Activated CD4-positive, alpha-beta memory T cell treated with anti-CD3 and anti-CD28 coated beads for 36 hours (primary cell): Measurements from ENCODE around the gene STIL. TPM values are rescaled to one million over a fixed set of nuclear protein-coding genes. Genes with fewer than 3 reads are reported as not detected.
A peak's percentile ranks its signal among the peaks of the same experiment; 100 is the strongest.

ENCODE experiments used
- CTCF ChIA-PET: fragments of 350-600 bp; sonication (Branson Sonifier 250); formaldehyde crosslinking; loops from one replicate; lab custom pipeline; 2021; ENCODE audit warnings: antibody characterized with exemption, inconsistent platforms; lab: Charles Lee
- POLR2A ChIA-PET: fragments of 350-600 bp; sonication (Branson Sonifier 250); formaldehyde crosslinking; loops from one replicate; lab custom pipeline; 2021; ENCODE audit warnings: antibody characterized with exemption; lab: Charles Lee
- DNase-seq: peaks from one replicate; pipeline ENCODE4 v3.0.0-alpha.2; 2020
- H3K27ac Mint-ChIP-seq: one replicate; pipeline ENCODE4 v1.8.0; 2021; ENCODE audit warnings: mixed read lengths
- H3K27me3 Mint-ChIP-seq: one replicate; pipeline ENCODE4 v1.8.0; 2021; ENCODE audit warnings: mixed read lengths
- H3K36me3 Mint-ChIP-seq: one replicate; pipeline ENCODE4 v1.8.0; 2021; ENCODE audit warnings: mixed read lengths
- H3K4me1 Mint-ChIP-seq: one replicate; pipeline ENCODE4 v1.8.0; 2021; ENCODE audit warnings: low read depth, mixed read lengths
- H3K4me3 Mint-ChIP-seq: one replicate; pipeline ENCODE4 v1.8.0; 2021; ENCODE audit warnings: mild to moderate bottlenecking, mixed read lengths
- H3K9me3 Mint-ChIP-seq: one replicate; pipeline ENCODE4 v1.8.0; 2021; ENCODE audit warnings: mixed read lengths
- intact Hi-C: fragments of 100-400 bp; cut with micrococcal nuclease; formaldehyde crosslinking; loops from one replicate; pipeline ENCODE4 v1.15.1; 2023
- total RNA-seq, 2 experiments: library from RNA; stranded (reverse); gene quantifications; one replicate each; pipeline ENCODE4 v1.2.3, GENCODE V29; 2021

The STIL gene
- total RNA-seq, 2 experiments from 2014 or later: 31.3 to 33.6 TPM

DNA sequence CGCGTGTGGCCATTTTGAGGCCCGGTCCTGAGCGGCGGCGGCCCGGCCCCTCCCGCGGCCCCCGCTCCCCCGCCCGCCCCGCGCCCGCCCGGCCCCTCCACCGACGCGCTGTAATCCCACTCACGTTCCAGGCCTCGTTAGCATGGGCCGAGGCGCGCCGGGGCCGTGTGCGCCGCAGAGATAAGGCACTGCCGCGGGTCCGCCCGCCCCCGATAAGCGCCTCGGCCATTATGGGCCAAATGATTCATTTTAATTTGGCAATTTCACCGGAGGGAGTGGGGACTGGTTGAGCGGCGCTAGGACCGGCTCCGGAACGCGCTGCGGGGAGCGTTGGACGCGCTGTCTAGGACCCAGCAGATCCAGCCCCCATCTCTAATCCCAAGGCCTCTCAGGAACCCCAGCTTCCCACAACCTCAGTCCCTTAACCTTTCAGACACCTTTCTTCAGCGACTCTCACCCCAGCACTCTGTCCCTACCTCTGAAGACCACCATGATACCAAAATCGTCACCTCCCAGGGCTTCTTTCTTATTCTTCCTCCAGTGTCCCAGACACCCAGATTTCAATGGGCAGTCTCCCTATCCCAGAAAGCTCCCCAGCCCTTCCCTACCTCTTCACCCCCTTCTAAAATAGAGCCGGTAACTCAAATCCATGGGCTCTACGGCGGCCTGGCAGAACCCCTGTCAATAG is 81.6 kb downstream of the STIL start, which contains the start of gene TAL1:
TSS of gene TAL1 (minus strand) at position 39 of the 688 bp plus-strand sequence. CDS start 6,337 bp downstream, outside the sequence.
- ChIA-PET POLR2A (no interaction called here), CTCF (interaction anchor here (0.8 to 1.6 kb wide), 3 partner anchors 53 to 494 kb away, joined by 3 to 9 read pairs (median 4); no protein-coding TSS in a partner anchor)
- intact Hi-C loops: loop anchor here (5.0 kb wide), 1 partner anchor 205 kb away; the partner anchor contains the start of gene FOXD2
- no peak for DNase-seq
- Mint-ChIP-seq H3K4me1 (peaks cover 25% of the 10 kb centered on the region), H3K9me3 (no peaks in the 10 kb centered on the region), H3K36me3 (peaks cover 2% of the 10 kb centered on the region), H3K4me3 (peak within 1 kb of the TSS; percentile 50), H3K27ac (no peak within 1 kb of the TSS), H3K27me3 (peaks cover 70% of the 10 kb centered on the region)

DNA sequence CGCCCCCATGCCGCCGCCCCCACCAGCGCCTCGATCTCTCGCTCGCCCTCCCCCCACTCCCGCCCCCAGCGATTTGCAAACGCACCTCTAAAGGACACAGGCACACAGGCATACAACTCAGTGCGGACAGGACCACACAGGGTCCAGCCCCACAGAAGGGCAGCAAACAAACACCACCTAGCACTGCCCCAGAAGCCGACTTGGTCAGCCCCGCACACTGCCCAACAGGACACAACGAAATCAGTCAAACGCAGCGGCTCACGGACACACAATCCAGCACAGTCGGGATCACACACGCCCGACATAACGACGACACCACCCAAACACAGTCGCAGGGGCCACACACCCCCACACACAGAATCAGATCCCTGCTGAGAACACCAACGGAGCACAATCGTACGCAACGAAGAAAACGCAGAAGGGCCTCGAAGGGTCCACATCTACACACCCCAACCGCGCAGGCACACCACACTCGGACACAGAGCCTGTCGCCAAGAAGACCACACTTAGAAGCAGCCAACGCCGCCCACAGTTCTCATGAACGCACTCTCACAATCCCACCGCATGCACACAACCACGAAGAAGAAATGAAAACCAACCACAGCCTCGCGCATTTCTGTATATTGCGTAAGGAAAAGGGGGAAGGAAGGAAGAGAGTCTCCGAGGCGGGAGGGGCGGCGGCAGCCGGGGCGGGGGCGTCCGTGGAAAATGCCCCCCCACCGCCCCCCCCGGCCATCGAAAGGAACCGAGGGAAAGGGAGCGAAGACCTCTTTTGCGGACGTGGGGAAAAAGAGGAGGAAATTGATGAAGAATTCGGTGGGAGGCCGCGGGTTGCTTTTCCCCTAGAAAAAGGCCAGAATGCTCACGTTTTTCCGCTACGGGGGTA is 82.4 kb downstream of the STIL start:
- POLR2A ChIA-PET: no interaction called here
- no peaks in the 10 kb centered on the region for H3K9me3 Mint-ChIP-seq
- peak; percentile 45 for DNase-seq
- no peak overlapping the region for H3K27ac Mint-ChIP-seq
- H3K4me1 Mint-ChIP-seq: peaks cover 25% of the 10 kb centered on the region
- CTCF ChIA-PET: no interaction called here
- H3K36me3 Mint-ChIP-seq: peaks cover 2% of the 10 kb centered on the region
- H3K27me3 Mint-ChIP-seq: peaks cover 76% of the 10 kb centered on the region
- H3K4me3 Mint-ChIP-seq: peak overlapping the region; percentile 50
- intact Hi-C loops: loop anchor here (5.0 kb wide), 1 partner anchor 206 kb away; the partner anchor contains the start of gene FOXD2

DNA sequence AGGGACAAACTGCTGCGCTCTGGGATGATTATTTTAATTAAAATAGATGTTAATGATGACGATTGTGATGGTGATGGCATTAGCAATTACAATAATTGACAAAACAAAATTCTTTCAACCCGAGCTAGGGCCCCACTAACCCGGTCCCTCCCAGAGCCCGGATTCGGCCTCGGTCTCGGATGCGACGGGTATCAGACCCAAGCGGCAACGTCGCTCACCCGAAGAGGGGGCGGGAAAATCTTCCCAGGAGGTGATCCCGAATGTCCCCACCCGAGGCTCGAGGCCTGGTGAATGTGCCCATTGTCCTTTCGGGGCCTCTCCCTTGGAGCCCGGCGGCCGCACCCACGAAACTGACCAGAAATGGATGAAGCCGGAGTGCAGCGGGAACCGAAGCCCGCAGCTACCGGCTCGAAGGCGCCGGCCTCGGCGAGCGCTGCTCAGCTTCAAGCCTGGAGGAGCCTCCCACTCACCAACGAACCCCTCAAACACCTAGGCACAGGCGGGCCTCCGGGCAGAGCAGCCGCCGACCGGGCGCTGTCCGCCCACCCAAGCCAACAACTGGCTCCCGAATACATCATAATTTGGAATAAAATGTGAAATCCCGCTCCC is 83.2 kb downstream of the STIL start:
- peak; percentile 24 for DNase-seq
- H3K27ac Mint-ChIP-seq: no peak overlapping the region
- H3K36me3 Mint-ChIP-seq: peaks cover 2% of the 10 kb centered on the region
- H3K9me3 Mint-ChIP-seq: no peaks in the 10 kb centered on the region
- no peak overlapping the region for H3K4me3 Mint-ChIP-seq
- POLR2A ChIA-PET: no interaction called here
- peaks cover 25% of the 10 kb centered on the region for H3K4me1 Mint-ChIP-seq
- intact Hi-C loops: loop anchor here (5.0 kb wide), 1 partner anchor 207 kb away; the partner anchor contains the start of gene FOXD2
- H3K27me3 Mint-ChIP-seq: peaks cover 78% of the 10 kb centered on the region
- CTCF ChIA-PET: interaction anchor here (1.1 kb wide), 1 partner anchor 207 kb away, joined by 3 read pairs; the partner anchor contains the start of gene FOXD2

DNA sequence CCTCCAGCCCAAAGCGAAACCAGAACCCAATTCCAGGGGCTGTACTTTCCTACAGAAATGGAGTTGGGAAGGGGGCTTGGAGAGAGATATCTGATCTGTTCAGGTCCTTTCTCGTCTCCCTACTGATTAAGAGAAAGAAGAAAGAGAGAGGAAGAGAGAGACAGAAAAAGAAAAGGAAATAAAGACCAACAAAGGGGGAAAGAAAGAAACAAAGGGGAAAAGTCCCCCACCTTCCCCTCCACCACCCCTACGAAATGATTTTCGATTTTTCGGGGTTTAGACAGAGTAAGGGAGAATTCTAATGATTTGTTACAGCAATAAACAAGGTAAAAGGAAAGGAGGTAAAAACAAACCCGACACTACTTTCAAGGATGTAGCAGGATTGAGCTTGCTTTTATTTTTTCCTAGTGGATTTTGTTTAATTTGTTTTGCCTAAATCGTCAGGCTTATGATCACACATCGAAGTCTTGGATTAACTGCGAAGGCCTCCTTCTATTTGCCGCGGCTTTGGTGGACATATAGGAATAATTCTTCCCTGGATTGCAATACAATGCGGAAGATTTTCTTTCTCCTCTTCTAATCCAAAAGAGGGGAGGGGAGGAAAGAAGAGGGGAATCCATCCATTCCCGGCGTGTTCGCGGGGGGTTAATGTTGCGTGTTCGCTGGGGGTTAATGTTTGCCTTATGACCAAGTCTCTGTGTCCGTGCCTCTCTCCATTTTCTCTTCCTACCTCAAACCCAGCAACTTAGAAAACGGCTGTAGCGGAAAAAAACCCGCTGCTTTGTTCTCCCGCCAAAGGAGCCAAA is 83.9 kb downstream of the STIL start:
- DNase-seq: no peak
- Mint-ChIP-seq H3K27me3 (peaks cover 77% of the 10 kb centered on the region), H3K4me1 (peaks cover 25% of the 10 kb centered on the region), H3K36me3 (peaks cover 2% of the 10 kb centered on the region), H3K9me3 (no peaks in the 10 kb centered on the region), H3K4me3 (no peak overlapping the region), H3K27ac (no peak overlapping the region)
- ChIA-PET CTCF (interaction anchor here (1.0 to 1.4 kb wide), 5 partner anchors 37 to 480 kb away, joined by 3 to 6 read pairs (median 3); partner anchors contain the start of gene FOXD2), POLR2A (interaction anchor here (0.6 kb wide), 1 partner anchor 205 kb away, joined by 3 read pairs; no protein-coding TSS in a partner anchor)
- intact Hi-C loops: loop anchor here (5.0 kb wide), 1 partner anchor 207 kb away; the partner anchor contains the start of gene FOXD2

DNA sequence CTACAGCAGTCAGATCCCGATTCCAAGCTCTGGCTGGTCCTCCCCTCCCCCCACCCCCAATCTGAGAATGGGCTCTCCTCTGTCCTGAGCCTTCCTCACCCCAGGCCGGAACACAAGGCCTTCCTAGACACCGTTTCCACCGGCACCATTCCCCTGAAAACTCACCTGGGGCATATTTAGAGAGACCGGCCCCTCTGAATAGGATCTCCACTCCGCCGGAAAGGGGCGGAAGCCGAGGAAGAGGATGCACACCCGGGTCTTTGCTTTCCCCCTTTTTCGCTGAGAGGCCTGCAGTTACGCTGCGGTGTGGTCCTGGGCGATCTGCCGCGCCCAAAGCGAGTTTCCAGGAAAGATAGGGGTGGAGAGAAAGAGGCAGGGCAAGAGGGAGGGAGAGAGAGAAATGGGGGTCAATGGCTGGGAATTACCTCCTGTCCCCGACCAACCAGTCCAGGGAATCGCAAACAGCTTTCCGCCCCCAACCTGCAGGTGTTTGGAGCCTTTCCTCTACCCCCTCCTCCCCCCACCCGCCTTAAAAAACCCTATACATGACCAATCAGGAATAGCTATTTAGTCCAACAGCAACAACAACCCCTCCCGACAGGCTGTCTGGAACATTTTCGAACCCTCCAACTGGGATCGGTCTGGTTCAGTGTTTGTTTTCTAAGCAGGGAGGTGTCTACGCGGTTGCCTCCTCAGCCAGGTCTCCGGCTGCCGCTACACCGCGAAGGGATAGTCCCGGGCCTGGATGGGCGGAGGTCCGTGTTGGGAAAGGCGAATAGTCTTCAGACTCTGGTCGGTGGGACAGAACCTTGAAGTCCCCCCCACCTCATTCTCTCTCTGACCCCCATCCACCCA is 84.7 kb downstream of the STIL start:
- no peaks in the 10 kb centered on the region for H3K9me3 Mint-ChIP-seq
- peaks cover 76% of the 10 kb centered on the region for H3K27me3 Mint-ChIP-seq
- no peak overlapping the region for H3K4me3 Mint-ChIP-seq
- POLR2A ChIA-PET: interaction anchor here (0.6 kb wide), 1 partner anchor 206 kb away, joined by 3 read pairs; no protein-coding TSS in a partner anchor
- H3K36me3 Mint-ChIP-seq: peaks cover 2% of the 10 kb centered on the region
- intact Hi-C loops: no loop called here
- CTCF ChIA-PET: interaction anchor here (0.6 to 1.4 kb wide), 7 partner anchors 36 to 481 kb away, joined by 3 to 6 read pairs (median 3); partner anchors contain the start of gene FOXD2
- no peak overlapping the region for H3K27ac Mint-ChIP-seq
- DNase-seq: no peak
- H3K4me1 Mint-ChIP-seq: peaks cover 25% of the 10 kb centered on the region

DNA sequence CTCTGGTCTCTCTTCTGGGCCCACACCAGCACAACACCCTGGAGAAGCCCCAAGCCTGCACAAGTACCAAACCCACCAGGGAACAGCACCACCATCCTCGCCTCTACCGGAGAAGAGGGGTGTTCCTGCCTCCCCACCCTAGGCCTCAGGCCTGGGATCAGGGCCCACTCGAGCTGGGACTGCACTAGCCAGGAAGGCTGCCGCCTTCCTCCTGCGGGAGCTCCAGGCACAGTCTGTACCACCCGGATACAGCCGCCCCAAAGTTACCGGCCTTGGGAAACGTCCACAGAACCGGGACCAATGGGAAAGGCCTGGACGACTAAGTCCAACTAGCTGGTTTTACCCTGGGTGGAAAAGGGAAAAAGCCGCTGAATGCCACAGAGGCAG is 85.3 kb downstream of the STIL start:
- intact Hi-C loops: no loop called here
- Mint-ChIP-seq H3K4me1 (peaks cover 25% of the 10 kb centered on the region), H3K9me3 (no peaks in the 10 kb centered on the region), H3K27ac (no peak overlapping the region), H3K27me3 (peaks cover 70% of the 10 kb centered on the region), H3K36me3 (peaks cover 2% of the 10 kb centered on the region), H3K4me3 (no peak overlapping the region)
- ChIA-PET POLR2A (no interaction called here), CTCF (interaction anchor here (0.6 to 1.4 kb wide), 4 partner anchors 48 to 481 kb away, joined by 3 read pairs; no protein-coding TSS in a partner anchor)
- no peak for DNase-seq

DNA sequence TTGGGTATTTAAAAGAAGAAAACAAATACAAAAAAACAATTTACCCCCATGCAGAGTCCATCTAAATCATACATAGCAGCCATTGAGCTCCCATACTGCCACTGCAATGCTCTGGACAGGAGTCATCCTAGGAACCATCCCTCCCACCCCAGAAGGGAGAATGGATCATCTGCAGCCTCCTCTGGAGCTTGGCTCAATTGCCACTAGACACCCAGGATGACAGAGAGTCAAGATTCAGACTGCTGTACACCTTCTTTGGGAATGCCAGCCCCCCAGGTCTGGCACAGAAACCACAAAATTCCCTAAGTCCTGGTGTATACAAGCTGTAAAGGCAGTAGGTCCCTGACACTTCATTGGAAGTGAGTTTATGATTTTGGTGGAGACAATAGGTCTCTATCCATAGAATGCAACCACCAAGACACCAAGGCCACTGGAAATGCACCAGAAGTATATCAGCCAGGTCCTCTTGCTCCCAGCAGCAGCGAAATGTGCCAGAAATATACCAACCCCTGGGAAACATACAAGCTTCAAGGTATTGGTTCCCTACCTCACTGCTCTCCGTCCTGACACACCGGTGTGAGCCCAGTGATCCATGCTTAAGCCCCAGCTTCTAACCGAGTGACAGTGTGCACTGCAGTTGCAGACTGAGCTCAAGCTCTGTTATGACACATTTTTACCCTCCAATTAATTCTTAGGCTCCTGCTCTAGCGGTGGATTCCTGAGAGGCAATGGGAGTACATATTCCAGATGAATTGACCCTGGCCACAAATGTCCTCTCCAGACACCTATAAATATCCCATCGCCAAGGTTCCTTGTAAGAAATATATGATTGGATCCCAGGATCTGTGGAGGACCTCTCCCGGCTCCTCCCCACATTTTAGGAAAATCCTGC is 86.4 kb downstream of the STIL start:
- no peak overlapping the region for H3K27ac Mint-ChIP-seq
- H3K27me3 Mint-ChIP-seq: peaks cover 59% of the 10 kb centered on the region
- ChIA-PET CTCF (interaction anchor here (1.3 kb wide), 1 partner anchor 49 kb away, joined by 6 read pairs; no protein-coding TSS in a partner anchor), POLR2A (no interaction called here)
- DNase-seq: no peak
- intact Hi-C loops: no loop called here
- peaks cover 25% of the 10 kb centered on the region for H3K4me1 Mint-ChIP-seq
- peaks cover 2% of the 10 kb centered on the region for H3K36me3 Mint-ChIP-seq
- no peaks in the 10 kb centered on the region for H3K9me3 Mint-ChIP-seq
- no peak overlapping the region for H3K4me3 Mint-ChIP-seq

DNA sequence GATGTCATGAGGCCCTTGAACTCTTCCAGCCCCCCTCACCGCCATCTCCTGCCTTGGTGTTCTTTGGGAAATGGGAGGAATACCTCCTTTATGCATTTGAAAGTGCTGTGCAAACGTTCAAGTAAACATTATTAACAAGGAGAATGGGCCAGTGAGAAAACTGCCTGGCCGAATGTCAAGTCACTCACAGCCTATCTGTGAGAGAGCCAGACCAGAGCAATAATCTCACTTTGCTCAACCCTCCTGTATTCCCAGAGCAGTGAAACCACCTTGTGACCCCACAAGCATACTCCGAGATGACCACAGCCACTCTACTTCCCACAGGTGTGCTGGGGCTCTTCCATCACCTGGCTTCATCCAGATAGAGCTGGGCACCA is 87.1 kb downstream of the STIL start:
- no peak overlapping the region for H3K4me3 Mint-ChIP-seq
- intact Hi-C loops: no loop called here
- no peak for DNase-seq
- peaks cover 2% of the 10 kb centered on the region for H3K36me3 Mint-ChIP-seq
- ChIA-PET CTCF (interaction anchor here (1.3 kb wide), 1 partner anchor 48 kb away, joined by 6 read pairs; no protein-coding TSS in a partner anchor), POLR2A (no interaction called here)
- no peaks in the 10 kb centered on the region for H3K9me3 Mint-ChIP-seq
- H3K27me3 Mint-ChIP-seq: peaks cover 55% of the 10 kb centered on the region
- H3K4me1 Mint-ChIP-seq: peaks cover 21% of the 10 kb centered on the region
- H3K27ac Mint-ChIP-seq: no peak overlapping the region

DNA sequence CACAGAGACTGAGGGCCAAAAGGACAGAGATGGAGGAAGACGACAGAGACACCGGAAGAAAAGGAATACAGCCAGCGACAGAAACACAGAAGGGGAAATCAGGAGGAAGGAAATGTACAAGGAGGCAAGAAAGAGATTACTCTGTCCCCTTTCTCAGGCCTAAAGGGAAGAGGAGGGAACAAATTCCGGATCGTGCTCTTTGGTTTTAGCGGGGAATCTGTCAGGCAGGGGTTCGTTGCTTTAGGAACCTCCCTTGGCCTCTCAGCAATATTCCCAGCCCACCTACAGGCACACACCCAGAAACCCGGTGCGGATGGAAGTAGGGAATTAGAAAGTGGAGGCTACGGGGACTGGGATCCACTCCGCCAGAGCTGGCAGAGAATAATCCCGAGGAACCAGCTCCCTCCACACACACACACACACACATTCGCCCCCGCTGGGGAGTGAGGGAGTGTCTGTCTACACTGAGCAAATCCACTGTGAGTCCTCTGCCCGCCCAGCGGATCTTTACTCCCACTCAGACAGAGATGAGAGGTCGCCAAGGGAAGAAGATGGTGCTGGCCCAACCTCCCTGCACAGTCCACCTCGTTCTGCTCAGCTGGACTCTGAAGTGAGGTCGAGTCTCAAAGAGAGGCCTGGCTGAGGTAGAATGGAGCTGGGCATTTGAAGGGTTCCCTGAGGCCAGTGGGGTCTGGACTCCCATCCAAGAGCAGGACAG is 87.7 kb downstream of the STIL start:
- intact Hi-C loops: no loop called here
- CTCF ChIA-PET: interaction anchor here (1.3 to 2.4 kb wide), 2 partner anchors 47 kb away, joined by 6 to 7 read pairs; no protein-coding TSS in a partner anchor
- no peak for DNase-seq
- POLR2A ChIA-PET: no interaction called here
- H3K9me3 Mint-ChIP-seq: no peaks in the 10 kb centered on the region
- H3K27ac Mint-ChIP-seq: no peak overlapping the region
- H3K4me1 Mint-ChIP-seq: peaks cover 16% of the 10 kb centered on the region
- H3K27me3 Mint-ChIP-seq: peaks cover 52% of the 10 kb centered on the region
- H3K4me3 Mint-ChIP-seq: no peak overlapping the region
- no peaks in the 10 kb centered on the region for H3K36me3 Mint-ChIP-seq
